Astrocyte (in vitro differentiated cells and primary cell): ENCODE results near the gene OR13J1. TPM values are rescaled to one million over a fixed set of nuclear protein-coding genes. Genes with fewer than 3 reads are reported as not detected.
"Not testable (repeated sequence)": the region's sequence is repeated elsewhere in the genome, so short reads cannot be mapped to it uniquely, and the experiment has no call there.

Experiments used
- DNase-seq: peaks from one replicate; pipeline ENCODE4 v3.0.0-alpha.2; 2010; ENCODE audit warnings: low read depth
- FAIRE-seq: peaks from 2 replicates; lab custom pipeline; 2011; peaks lifted over from hg19 to GRCh38; lab: Jason Lieb, UNC
- H2AFZ ChIP-seq: 2 replicates; pipeline ENCODE4 v1.6.0; 2012; ENCODE audit warnings: low read depth, low read length, inconsistent platforms
- H3K27ac ChIP-seq: 2 replicates; pipeline ENCODE4 v1.5.1; 2011; ENCODE audit warnings: low read depth, low read length, inconsistent platforms
- H3K27me3 ChIP-seq: 2 replicates; pipeline ENCODE4 v1.6.0; 2011; ENCODE audit warnings: low read length, inconsistent platforms; ENCODE audit not compliant: insufficient read depth
- H3K36me3 ChIP-seq: 2 replicates; pipeline ENCODE4 v1.5.1; 2011; ENCODE audit warnings: low read length, inconsistent platforms; ENCODE audit not compliant: insufficient read depth
- H3K4me1 ChIP-seq: 2 replicates; pipeline ENCODE4 v1.5.1; 2011; ENCODE audit warnings: low read length, inconsistent platforms; ENCODE audit not compliant: insufficient read depth
- H3K4me2 ChIP-seq: 2 replicates; pipeline ENCODE4 v1.6.0; 2012; ENCODE audit warnings: low read length, inconsistent platforms
- H3K4me3 ChIP-seq: 2 replicates; pipeline ENCODE4 v1.5.1; 2011; ENCODE audit warnings: low read depth, mild to moderate bottlenecking, low read length, inconsistent platforms; ENCODE audit not compliant: insufficient read depth
- H3K79me2 ChIP-seq: 2 replicates; pipeline ENCODE4 v1.6.0; 2012; ENCODE audit warnings: mild to moderate bottlenecking, low read length, inconsistent platforms; ENCODE audit not compliant: insufficient read depth
- H3K9ac ChIP-seq: 2 replicates; pipeline ENCODE4 v1.6.0; 2012; ENCODE audit warnings: mild to moderate bottlenecking, low read length, inconsistent platforms
- H3K9me3 ChIP-seq: 2 replicates; pipeline ENCODE4 v1.5.1; 2012; ENCODE audit warnings: low read depth, mild to moderate bottlenecking, low read length, inconsistent platforms; ENCODE audit not compliant: insufficient read depth
- H4K20me1 ChIP-seq: 2 replicates; pipeline ENCODE4 v1.6.0; 2012; ENCODE audit warnings: low read length, inconsistent platforms; ENCODE audit not compliant: insufficient read depth
- H3K27ac Mint-ChIP-seq: one replicate; pipeline ENCODE4 v1.8.0; 2021; ENCODE audit warnings: mild to moderate bottlenecking, mixed read lengths; ENCODE audit not compliant: unreplicated experiment
- H3K27me3 Mint-ChIP-seq: one replicate; pipeline ENCODE4 v1.8.0; 2021; ENCODE audit warnings: low read depth, mixed read lengths; ENCODE audit not compliant: unreplicated experiment
- H3K36me3 Mint-ChIP-seq: one replicate; pipeline ENCODE4 v1.8.0; 2021; ENCODE audit warnings: low read depth, mixed read lengths; ENCODE audit not compliant: unreplicated experiment
- H3K4me1 Mint-ChIP-seq: one replicate; pipeline ENCODE4 v1.8.0; 2021; ENCODE audit warnings: low read depth, mixed read lengths; ENCODE audit not compliant: unreplicated experiment
- H3K4me3 Mint-ChIP-seq: one replicate; pipeline ENCODE4 v1.8.0; 2021; ENCODE audit warnings: mild to moderate bottlenecking, moderate library complexity, mixed read lengths; ENCODE audit not compliant: unreplicated experiment
- H3K9me3 Mint-ChIP-seq: one replicate; pipeline ENCODE4 v1.8.0; 2021; ENCODE audit warnings: mild to moderate bottlenecking, mixed read lengths; ENCODE audit not compliant: unreplicated experiment
- CTCF ChIP-seq: IDR thresholded peaks from 2 replicates; pipeline ENCODE4 v1.5.1; 2011; ENCODE audit warnings: low read depth, mild to moderate bottlenecking, inconsistent platforms, low read length, moderate library complexity; ENCODE audit not compliant: insufficient read depth
- EZH2 ChIP-seq: IDR thresholded peaks from 2 replicates; pipeline ENCODE4 v1.6.1; 2012; ENCODE audit warnings: mild to moderate bottlenecking, low read length, inconsistent platforms; ENCODE audit not compliant: insufficient read depth
- total RNA-seq: library from RNA; stranded (reverse); gene quantifications from 2 replicates; pipeline ENCODE4 v1.2.1, GENCODE V29; 2021

Gene OR13J1
- total RNA-seq, 1 donor from 2014 or later = not detected

GRCh38 chr9:35896570-35896969 lies 26.4 kb upstream of the OR13J1 start:
- H4K20me1 ChIP-seq = no peaks in the 10 kb centered on the region
- Mint-ChIP-seq H3K4me1 (no peaks in the 10 kb centered on the region), H3K27me3 (peaks cover 15% of the 10 kb centered on the region), H3K36me3 (no peaks in the 10 kb centered on the region), H3K4me3 (no peak overlapping the region), H3K9me3 (no peaks in the 10 kb centered on the region), H3K27ac (no peak overlapping the region)
- TF ChIP-seq CTCF (no peak), EZH2 (no peak)
- H3K79me2 ChIP-seq = no peaks in the 10 kb centered on the region
- peaks cover 7% of the 10 kb centered on the region for H3K27me3 ChIP-seq
- H3K4me2 ChIP-seq = no peak overlapping the region
- no peaks in the 10 kb centered on the region for H3K36me3 ChIP-seq
- no peak overlapping the region for H3K27ac ChIP-seq
- H3K4me1 ChIP-seq = no peaks in the 10 kb centered on the region
- FAIRE-seq (no peak), DNase-seq (no peak)
- no peak overlapping the region for H2AFZ ChIP-seq
- H3K9me3 ChIP-seq = no peaks in the 10 kb centered on the region
- no peak overlapping the region for H3K9ac ChIP-seq
- no peak overlapping the region for H3K4me3 ChIP-seq

- Mint-ChIP-seq H3K27me3 (peaks cover 12% of the 10 kb centered on the region), H3K27ac (peak overlapping the region; percentile 29), H3K9me3 (no peaks in the 10 kb centered on the region), H3K4me3 (no peak overlapping the region), H3K4me1 (no peaks in the 10 kb centered on the region), H3K36me3 (no peaks in the 10 kb centered on the region)
- Histone ChIP-seq H3K4me1 (no peaks in the 10 kb centered on the region), H3K27me3 (no peaks in the 10 kb centered on the region), H3K36me3 (no peaks in the 10 kb centered on the region), H4K20me1 (no peaks in the 10 kb centered on the region), H3K4me3 (no peak overlapping the region), H3K9me3 (no peaks in the 10 kb centered on the region), H3K79me2 (no peaks in the 10 kb centered on the region), H2AFZ (no peak overlapping the region), H3K9ac (no peak overlapping the region), H3K4me2 (no peak overlapping the region), H3K27ac (no peak overlapping the region)
- FAIRE-seq = no peak
- TF ChIP-seq CTCF (no peak), EZH2 (no peak)
- no peak for DNase-seq
Observed at GRCh38 chr9:35892051-35892450, 21.9 kb upstream of the OR13J1 start.

GRCh38 chr9:35891646-35892045 lies 21.4 kb upstream of the OR13J1 start:
- H3K79me2 ChIP-seq = no peaks in the 10 kb centered on the region
- FAIRE-seq (no peak), DNase-seq (no peak)
- peaks cover 12% of the 10 kb centered on the region for H3K27me3 Mint-ChIP-seq
- H3K27ac Mint-ChIP-seq = peak overlapping the region; percentile 29
- no peak for TF ChIP-seq EZH2
- no peak for TF ChIP-seq CTCF
- no peaks in the 10 kb centered on the region for H3K9me3 Mint-ChIP-seq
- H4K20me1 ChIP-seq = no peaks in the 10 kb centered on the region
- H3K4me3 Mint-ChIP-seq = no peak overlapping the region
- no peak overlapping the region for H3K9ac ChIP-seq
- no peaks in the 10 kb centered on the region for H3K27me3 ChIP-seq
- no peak overlapping the region for H3K4me2 ChIP-seq
- no peaks in the 10 kb centered on the region for H3K36me3 Mint-ChIP-seq
- H3K36me3 ChIP-seq = no peaks in the 10 kb centered on the region
- H3K9me3 ChIP-seq = no peaks in the 10 kb centered on the region
- no peak overlapping the region for H3K4me3 ChIP-seq
- H2AFZ ChIP-seq = no peak overlapping the region
- no peak overlapping the region for H3K27ac ChIP-seq
- no peaks in the 10 kb centered on the region for H3K4me1 Mint-ChIP-seq
- H3K4me1 ChIP-seq = no peaks in the 10 kb centered on the region

GRCh38 chr9:35884908-35885307 lies 14.7 kb upstream of the OR13J1 start:
- not testable (repeated sequence) for H3K36me3 Mint-ChIP-seq, H3K4me3 ChIP-seq, H3K4me1 Mint-ChIP-seq, H3K4me3 Mint-ChIP-seq, H3K79me2 ChIP-seq, H3K27me3 Mint-ChIP-seq, H4K20me1 ChIP-seq, FAIRE-seq, H3K9me3 ChIP-seq, H2AFZ ChIP-seq, H3K4me2 ChIP-seq, H3K9ac ChIP-seq, H3K4me1 ChIP-seq, H3K27me3 ChIP-seq, H3K27ac ChIP-seq, H3K9me3 Mint-ChIP-seq, H3K27ac Mint-ChIP-seq, DNase-seq, H3K36me3 ChIP-seq
